ENCODE data around the gene JMJD8.

DNA sequence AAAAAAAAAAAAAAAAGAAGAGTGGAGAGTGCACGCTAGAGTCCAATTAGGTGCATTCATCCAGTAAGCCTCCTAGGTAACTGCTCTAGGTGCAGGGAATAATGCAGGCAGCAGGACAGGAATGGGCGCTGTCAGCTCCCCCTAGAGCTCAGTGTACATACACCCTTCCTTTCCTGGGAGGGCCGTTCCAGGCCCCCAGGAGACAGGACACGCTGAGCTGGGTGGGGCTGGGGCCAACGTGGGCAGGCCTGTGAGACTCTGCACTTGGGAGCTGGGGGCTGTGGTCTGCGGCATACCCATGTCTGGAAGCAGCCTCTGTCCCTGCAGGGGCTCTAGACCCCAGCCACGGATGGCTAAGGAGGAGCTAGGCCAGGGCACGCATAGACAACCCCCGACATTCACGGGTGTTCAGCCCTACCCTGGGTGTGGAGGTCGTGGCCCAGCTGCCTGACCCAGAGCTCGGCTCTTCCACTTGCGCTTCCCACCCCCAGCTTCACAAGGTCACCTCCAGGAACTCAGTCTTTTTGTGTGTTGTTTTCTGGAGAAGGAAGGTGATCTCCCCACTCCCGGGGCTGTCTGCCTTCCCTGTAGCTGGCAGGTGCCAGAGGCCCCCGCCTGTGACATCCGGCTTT, 35.8 kb upstream of the JMJD8 start:
- TF ChIP-seq GATA2 (IDR thresholded peaks at IDR 0.05; ENCODE audit: low read depth, low read length), result no peak
- TF ChIP-seq GATA3 (IDR thresholded peaks at IDR 0.05; ENCODE audit: low read depth, low read length), result no peak

Data from SH-SY5Y (cell line).